ENCODE results near the gene ZNF140. TPM values are rescaled to one million over a fixed set of nuclear protein-coding genes. Genes with fewer than 3 reads are reported as not detected.

Gene ZNF140
- total RNA-seq, 1 donor from 2014 or later = 15.0 TPM

- H3K4me1 ChIP-seq = peaks cover 6% of the 10 kb centered on the region
- no peaks in the 10 kb centered on the region for H3K27me3 ChIP-seq (ENCODE audit: low read depth)
- intact Hi-C loops (cut with DNase I) = no loop called here
- no peak for TF ChIP-seq CTCF (IDR thresholded peaks at IDR 0.05)
- peak in 1 of 2 donors; percentile 42 for ATAC-seq
- H3K27ac ChIP-seq = peak overlapping the region; percentile 94
- peaks cover 76% of the 10 kb centered on the region for H3K9me3 ChIP-seq
- peak overlapping the region; percentile 88 for H3K4me3 ChIP-seq
- no peak for DNase-seq
- peaks cover 34% of the 10 kb centered on the region for H3K36me3 ChIP-seq
Measured at GRCh38 chr12:133081159-133081780, 547 bp downstream of the ZNF140 start.

- no peak for ATAC-seq
- H3K27ac ChIP-seq = no peak overlapping the region
- peaks cover 53% of the 10 kb centered on the region for H3K36me3 ChIP-seq
Measured at GRCh38 chr12:133083345-133083744, 2.6 kb downstream of the ZNF140 start.

GRCh38 chr12:133105620-133106019 lies 24.9 kb downstream of the ZNF140 start:
- ATAC-seq (no peak), DNase-seq (no peak)
- H3K4me3 ChIP-seq = no peak overlapping the region
- peaks cover 51% of the 10 kb centered on the region for H3K36me3 ChIP-seq
- TF ChIP-seq CTCF (IDR thresholded peaks at IDR 0.05) = no peak
- peaks cover 100% of the 10 kb centered on the region for H3K9me3 ChIP-seq
- H3K27me3 ChIP-seq (ENCODE audit: low read depth) = no peaks in the 10 kb centered on the region
- no peaks in the 10 kb centered on the region for H3K4me1 ChIP-seq
- H3K27ac ChIP-seq = no peak overlapping the region
- intact Hi-C loops (cut with DNase I) = no loop called here

More at GRCh38 chr12:133083345-133083744, 2.6 kb downstream of the ZNF140 start:
- no peak for DNase-seq
- intact Hi-C loops (cut with DNase I) = no loop called here
- H3K27me3 ChIP-seq (ENCODE audit: low read depth) = no peaks in the 10 kb centered on the region
- no peak for TF ChIP-seq CTCF (IDR thresholded peaks at IDR 0.05)
- no peak overlapping the region for H3K4me3 ChIP-seq
- peaks cover 76% of the 10 kb centered on the region for H3K9me3 ChIP-seq
- H3K4me1 ChIP-seq = peaks cover 6% of the 10 kb centered on the region

- intact Hi-C loops (cut with DNase I) = no loop called here
Measured at GRCh38 chr12:133106253-133106652, 25.5 kb downstream of the ZNF140 start.

GRCh38 chr12:133107121-133107520 lies 26.4 kb downstream of the ZNF140 start:
- peaks cover 100% of the 10 kb centered on the region for H3K9me3 ChIP-seq
- no peak overlapping the region for H3K27ac ChIP-seq
- peaks cover 36% of the 10 kb centered on the region for H3K36me3 ChIP-seq
- TF ChIP-seq CTCF (IDR thresholded peaks at IDR 0.05) = no peak
- intact Hi-C loops (cut with DNase I) = no loop called here
- no peaks in the 10 kb centered on the region for H3K4me1 ChIP-seq
- H3K4me3 ChIP-seq = no peak overlapping the region
- DNase-seq (no peak), ATAC-seq (no peak)
- H3K27me3 ChIP-seq (ENCODE audit: low read depth) = no peaks in the 10 kb centered on the region

More at GRCh38 chr12:133106253-133106652, 25.5 kb downstream of the ZNF140 start:
- no peak overlapping the region for H3K27ac ChIP-seq
- H3K4me1 ChIP-seq = no peaks in the 10 kb centered on the region
- no peaks in the 10 kb centered on the region for H3K27me3 ChIP-seq (ENCODE audit: low read depth)
- no peak for TF ChIP-seq CTCF (IDR thresholded peaks at IDR 0.05)
- H3K4me3 ChIP-seq = no peak overlapping the region
- H3K9me3 ChIP-seq = peaks cover 100% of the 10 kb centered on the region
- H3K36me3 ChIP-seq = peaks cover 44% of the 10 kb centered on the region
- ATAC-seq = no peak
- no peak for DNase-seq
